GM19438 (cell line): ENCODE results near the gene KRT9.
"Not testable (repeated sequence)": the region's sequence is repeated elsewhere in the genome, so short reads cannot be mapped to it uniquely, and the experiment has no call there.

Source experiments
- ATAC-seq: cut with Tn5 transposase; IDR thresholded peaks from one replicate; pipeline ENCODE4 v1.9.1; 2021; ENCODE audit warnings: low read depth; ENCODE audit not compliant: unreplicated experiment

The KRT9 gene

GRCh38 chr17:41547921-41548843 is 23.7 kb downstream of the KRT9 start:
- ATAC-seq = no peak

GRCh38 chr17:41547378-41547841 is 24.4 kb downstream of the KRT9 start:
- no peak for ATAC-seq

- ATAC-seq = no peak
Observed at GRCh38 chr17:41546819-41547218, 25.0 kb downstream of the KRT9 start.

GRCh38 chr17:41545829-41546410 is 25.9 kb downstream of the KRT9 start:
- ATAC-seq = no peak

GRCh38 chr17:41544935-41545334 is 26.9 kb downstream of the KRT9 start:
- no peak for ATAC-seq

GRCh38 chr17:41544491-41544892 is 27.4 kb downstream of the KRT9 start:
- ATAC-seq = no peak

GRCh38 chr17:41542786-41543185 is 29.1 kb downstream of the KRT9 start:
- not testable (repeated sequence) for ATAC-seq

- no peak for ATAC-seq
Observed at GRCh38 chr17:41542357-41542756, 29.5 kb downstream of the KRT9 start.

GRCh38 chr17:41540921-41541625 is 30.8 kb downstream of the KRT9 start:
- no peak for ATAC-seq

GRCh38 chr17:41539979-41540701 is 31.7 kb downstream of the KRT9 start:
- no peak for ATAC-seq

- no peak for ATAC-seq
Observed at GRCh38 chr17:41539071-41539492, 32.8 kb downstream of the KRT9 start.

GRCh38 chr17:41538565-41538991 is 33.3 kb downstream of the KRT9 start:
- ATAC-seq = no peak

- ATAC-seq = no peak
Observed at GRCh38 chr17:41537990-41538389, 33.9 kb downstream of the KRT9 start.

GRCh38 chr17:41537614-41537954 is 34.3 kb downstream of the KRT9 start:
- no peak for ATAC-seq

GRCh38 chr17:41536741-41537613 is 34.9 kb downstream of the KRT9 start:
- ATAC-seq = no peak

- no peak for ATAC-seq
Observed at GRCh38 chr17:41535764-41536481, 35.9 kb downstream of the KRT9 start.

GRCh38 chr17:41534899-41535546 is 36.8 kb downstream of the KRT9 start:
- no peak for ATAC-seq

- no peak for ATAC-seq
Observed at GRCh38 chr17:41533613-41534012, 38.2 kb downstream of the KRT9 start.
